Right cardiac atrium (tissue), 5 donors: Measurements from ENCODE around the gene DCUN1D1. TPM values are rescaled to one million over a fixed set of nuclear protein-coding genes. Genes with fewer than 3 reads are reported as not detected.
"Not testable (repeated sequence)": the region's sequence is repeated elsewhere in the genome, so short reads cannot be mapped to it uniquely, and the experiment has no call there.

ENCODE experiments used
- ATAC-seq, 2 donors: fragments of 200-7000 bp; cut with Tn5 transposase; one replicate each; pipeline versions ENCODE4 v1.8.0 to v1.9.1; 2020; ENCODE audit warnings: moderate library complexity in 2 of 2, mild to moderate bottlenecking in 1 of 2
- DNase-seq, 3 donors: peaks; one replicate each; pipeline ENCODE4 v3.0.0-alpha.2; 2020
- H3K27ac ChIP-seq: one replicate; pipeline ENCODE4 v1.5.1; 2013; ENCODE audit warnings: mild to moderate bottlenecking, low read length, control low read depth, moderate library complexity
- H3K27me3 ChIP-seq: one replicate; pipeline ENCODE4 v1.6.1; 2013; ENCODE audit not compliant: control insufficient read depth, insufficient read depth
- H3K4me1 ChIP-seq: one replicate; pipeline ENCODE4 v1.6.1; 2013; ENCODE audit warnings: low read length; ENCODE audit not compliant: control insufficient read depth, insufficient read depth
- H3K4me3 ChIP-seq: one replicate; pipeline ENCODE4 v1.5.1; 2013; ENCODE audit warnings: low read length, control low read depth
- H3K9me3 ChIP-seq: one replicate; pipeline ENCODE4 v1.6.1; 2013; ENCODE audit warnings: low read length; ENCODE audit not compliant: control insufficient read depth
- WGBS: extraction: QIAGEN DNeasy Blood & Tissue Kit; methylation state at CpG from one replicate; pipeline ENCODE4 v1.1.7; 2013; 5-methylcytosine and 5-hydroxymethylcytosine counted together
- intact Hi-C, 4 donors: fragments of 100-400 bp; cut with DNase I; formaldehyde crosslinking; loops; one replicate each; pipeline versions ENCODE4 v1.11.0 to v1.14.0; 2022 to 2023
- polyA plus RNA-seq: library from polyadenylated mRNA; stranded (reverse); fragments of 200-250 nt; gene quantifications from one replicate; pipeline ENCODE4 v1.2.3, GENCODE V29; 2013
- total RNA-seq, 4 donors: library from RNA; stranded (reverse); fragmentation: NEBNext Ultra II Directional; extraction: Animal tissue kit (Norgen Biotek cat#: 25700); gene quantifications; one replicate each; pipeline ENCODE4 v1.2.1, GENCODE V29; 2021
- donor health status: healthy with polysubstance abuse.
- donor health status: DM: no; HTN: yes; CAD: no.
- donor health status: DM: no; HTN: no; CAD: no.
- donor health status: DM: no; HTN: yes; CAD: no; lungs with severe emphysema.
- donor health status: DM: yes; HTN: yes; CAD: no.

The DCUN1D1 gene
- total and polyA plus RNA-seq, 5 donors = 9.0 to 46.4 (median 43.9) TPM

- no peak for ATAC-seq
Measured at GRCh38 chr3:183006396-183007002, 26.2 kb upstream of the DCUN1D1 start.

GRCh38 chr3:182999767-183000166, 19.4 kb upstream of the DCUN1D1 start:
- WGBS = 71% methylated on average over 1 of the region's 1 CpG

More at GRCh38 chr3:183006396-183007002, 26.2 kb upstream of the DCUN1D1 start:
- intact Hi-C loops = no loop called here
- Histone ChIP-seq H3K27me3 (no peaks in the 10 kb centered on the region), H3K9me3 (no peaks in the 10 kb centered on the region), H3K27ac (no peak overlapping the region), H3K4me1 (no peaks in the 10 kb centered on the region), H3K4me3 (no peak overlapping the region)
- 92% methylated on average over 10 of the region's 10 CpGs for WGBS
- no peak for DNase-seq

GRCh38 chr3:182993486-182994201, 13.3 kb upstream of the DCUN1D1 start:
- H3K4me1 ChIP-seq, H3K9me3 ChIP-seq, DNase-seq, H3K27me3 ChIP-seq, ATAC-seq, H3K27ac ChIP-seq, H3K4me3 ChIP-seq, intact Hi-C loops: not testable (repeated sequence)
- 95% methylated on average over 4 of the region's 4 CpGs for WGBS

More at GRCh38 chr3:182999767-183000166, 19.4 kb upstream of the DCUN1D1 start:
- no peaks in the 10 kb centered on the region for H3K9me3 ChIP-seq
- no peak for DNase-seq
- ATAC-seq = no peak
- H3K27ac ChIP-seq = no peak overlapping the region
- H3K27me3 ChIP-seq = no peaks in the 10 kb centered on the region
- H3K4me1 ChIP-seq = no peaks in the 10 kb centered on the region
- intact Hi-C loops = no loop called here
- H3K4me3 ChIP-seq = no peak overlapping the region

- no peaks in the 10 kb centered on the region for H3K27me3 ChIP-seq
Measured at GRCh38 chr3:182989566-182989965, 9.2 kb upstream of the DCUN1D1 start.

GRCh38 chr3:182986021-182986420, 5.7 kb upstream of the DCUN1D1 start:
- no peak overlapping the region for H3K4me3 ChIP-seq
- no peaks in the 10 kb centered on the region for H3K4me1 ChIP-seq
- intact Hi-C loops = no loop called here
- H3K27ac ChIP-seq = no peak overlapping the region
- WGBS = 83% methylated on average over 6 of the region's 6 CpGs
- no peaks in the 10 kb centered on the region for H3K27me3 ChIP-seq
- ATAC-seq = no peak
- no peaks in the 10 kb centered on the region for H3K9me3 ChIP-seq
- no peak for DNase-seq

More at GRCh38 chr3:182989566-182989965, 9.2 kb upstream of the DCUN1D1 start:
- Histone ChIP-seq H3K4me1 (no peaks in the 10 kb centered on the region), H3K27ac (no peak overlapping the region), H3K4me3 (no peak overlapping the region), H3K9me3 (no peaks in the 10 kb centered on the region)
- DNase-seq (no peak), ATAC-seq (no peak)
- WGBS = 69% methylated on average over 3 of the region's 3 CpGs
- intact Hi-C loops = no loop called here

- intact Hi-C loops = no loop called here
- no peak overlapping the region for H3K27ac ChIP-seq
- no peaks in the 10 kb centered on the region for H3K27me3 ChIP-seq
- H3K9me3 ChIP-seq = no peaks in the 10 kb centered on the region
- DNase-seq (no peak), ATAC-seq (no peak)
- no peak overlapping the region for H3K4me3 ChIP-seq
- H3K4me1 ChIP-seq = no peaks in the 10 kb centered on the region
Measured at GRCh38 chr3:182983876-182984275, 3.5 kb upstream of the DCUN1D1 start.

- peak; percentile 22 to 64 (median 62) for DNase-seq
- WGBS = 70% methylated on average over 10 of the region's 10 CpGs
Measured at GRCh38 chr3:182981038-182981380, 671 bp upstream of the DCUN1D1 start.

GRCh38 chr3:182979674-182980191, 605 bp downstream of the DCUN1D1 start:
- ATAC-seq (peak; percentile 35 to 45), DNase-seq (peak; percentile 25 to 68 (median 66))
- H3K27me3 ChIP-seq = no peaks in the 10 kb centered on the region
- H3K4me1 ChIP-seq = peaks cover 3% of the 10 kb centered on the region
- intact Hi-C loops = no loop called here
- under 1% methylated on average over 27 of the region's 29 CpGs for whole genome bisulfite sequencing
- no peaks in the 10 kb centered on the region for H3K9me3 ChIP-seq
- H3K27ac ChIP-seq = peak overlapping the region; percentile 72
- H3K4me3 ChIP-seq = peak overlapping the region; percentile 99

More at GRCh38 chr3:182981038-182981380, 671 bp upstream of the DCUN1D1 start:
- peak overlapping the region; percentile 99 for H3K4me3 ChIP-seq
- peak; percentile 22 to 27 for ATAC-seq
- no peaks in the 10 kb centered on the region for H3K27me3 ChIP-seq
- intact Hi-C loops = no loop called here
- H3K4me1 ChIP-seq = peaks cover 3% of the 10 kb centered on the region
- H3K27ac ChIP-seq = peak overlapping the region; percentile 5
- no peaks in the 10 kb centered on the region for H3K9me3 ChIP-seq

- 3% methylated on average over 10 of the region's 10 CpGs for WGBS
- intact Hi-C loops = no loop called here
- no peak overlapping the region for H3K27ac ChIP-seq
- peaks cover 3% of the 10 kb centered on the region for H3K4me1 ChIP-seq
- no peaks in the 10 kb centered on the region for H3K27me3 ChIP-seq
- H3K4me3 ChIP-seq = peak overlapping the region; percentile 99
- no peak for DNase-seq
- ATAC-seq = no peak
- H3K9me3 ChIP-seq = no peaks in the 10 kb centered on the region
Measured at GRCh38 chr3:182979103-182979673, 1.1 kb downstream of the DCUN1D1 start.

GRCh38 chr3:182978387-182978786, 2.0 kb downstream of the DCUN1D1 start:
- Histone ChIP-seq H3K4me3 (no peak overlapping the region), H3K27me3 (no peaks in the 10 kb centered on the region), H3K4me1 (peaks cover 3% of the 10 kb centered on the region), H3K27ac (no peak overlapping the region), H3K9me3 (no peaks in the 10 kb centered on the region)
- ATAC-seq (no peak), DNase-seq (no peak)
- 73% methylated on average over 5 of the region's 5 CpGs for WGBS
- intact Hi-C loops = no loop called here

GRCh38 chr3:182973047-182973446, 7.3 kb downstream of the DCUN1D1 start:
- DNase-seq (no peak), ATAC-seq (no peak)
- Histone ChIP-seq H3K27me3 (no peaks in the 10 kb centered on the region), H3K4me3 (no peak overlapping the region), H3K9me3 (no peaks in the 10 kb centered on the region), H3K27ac (no peak overlapping the region), H3K4me1 (peaks cover 2% of the 10 kb centered on the region)
- 93% methylated on average over 5 of the region's 5 CpGs for whole genome bisulfite sequencing
- intact Hi-C loops = no loop called here
